DOHH2 (cell line): ENCODE measurements around the gene CCDC88C.

ENCODE experiments used
- H3F3A ChIP-seq: fragments of 200-600 bp; sonication (generic), shearing (Covaris generic); 2 replicates; pipeline ENCODE4 v1.6.0; 2016; ENCODE audit warnings: antibody characterized with exemption, mild to moderate bottlenecking; ENCODE audit not compliant: control insufficient read depth, insufficient read depth
- H3K27ac ChIP-seq: fragments of 200-600 bp; sonication (generic); 2 replicates; pipeline ENCODE4 v1.5.1; 2014; ENCODE audit warnings: low read depth, mild to moderate bottlenecking, low read length, moderate library complexity
- H3K27me3 ChIP-seq: fragments of 200-600 bp; sonication (generic); 2 replicates; pipeline ENCODE4 v1.6.1; 2014; ENCODE audit warnings: mild to moderate bottlenecking, low read length, mixed read lengths; ENCODE audit not compliant: control insufficient read depth
- H3K36me3 ChIP-seq: fragments of 200-600 bp; sonication (generic); 2 replicates; pipeline ENCODE4 v1.6.1; 2014; ENCODE audit warnings: mild to moderate bottlenecking, low read length, moderate library complexity, mixed read lengths; ENCODE audit not compliant: control insufficient read depth
- H3K4me1 ChIP-seq: fragments of 200-600 bp; sonication (generic); 2 replicates; pipeline ENCODE4 v1.6.1; 2014; ENCODE audit warnings: mild to moderate bottlenecking, low read length, mixed read lengths; ENCODE audit not compliant: control insufficient read depth
- H3K4me2 ChIP-seq: fragments of 200-600 bp; sonication (generic); 2 replicates; pipeline ENCODE4 v1.6.0; 2014; ENCODE audit warnings: mild to moderate bottlenecking, low read length, moderate library complexity
- H3K4me3 ChIP-seq: fragments of 200-600 bp; sonication (generic); 2 replicates; pipeline ENCODE4 v1.5.1; 2014; ENCODE audit warnings: mild to moderate bottlenecking, low read length, mixed read lengths
- H3K79me2 ChIP-seq: fragments of 200-600 bp; sonication (generic); 2 replicates; pipeline ENCODE4 v1.6.1; 2014; ENCODE audit warnings: mild to moderate bottlenecking, low read length, mixed read lengths; ENCODE audit not compliant: control insufficient read depth
- H3K9me2 ChIP-seq: fragments of 200-600 bp; sonication (generic); replicated peaks from 2 replicates; pipeline ENCODE4 v1.6.1; 2014; ENCODE audit warnings: mild to moderate bottlenecking, low read length, mixed read lengths; ENCODE audit not compliant: control insufficient read depth
- H3K9me3 ChIP-seq: fragments of 200-600 bp; sonication (generic); 2 replicates; pipeline ENCODE4 v1.6.1; 2014; ENCODE audit warnings: antibody characterized with exemption, low read length, mixed read lengths; ENCODE audit not compliant: control insufficient read depth, insufficient read depth
- H4K20me1 ChIP-seq: fragments of 200-600 bp; sonication (generic); 2 replicates; pipeline ENCODE4 v1.6.0; 2014; ENCODE audit warnings: low read depth, mild to moderate bottlenecking, antibody characterized with exemption, low read length, moderate library complexity; ENCODE audit not compliant: control insufficient read depth, insufficient read depth
- CTCF ChIP-seq: fragments of 200-600 bp; sonication (generic); IDR thresholded peaks from one replicate; pipeline ENCODE4 v1.5.1; 2014; ENCODE audit warnings: antibody characterized with exemption, mild to moderate bottlenecking, low read depth, low read length; ENCODE audit not compliant: poor library complexity, severe bottlenecking
- EZH2phosphoT487 ChIP-seq: fragments of 200-600 bp; sonication (generic); IDR thresholded peaks from 2 replicates; pipeline ENCODE4 v1.6.1; 2017; ENCODE audit warnings: borderline replicate concordance, mild to moderate bottlenecking, antibody characterized with exemption, low read length, moderate library complexity, mixed read lengths

CCDC88C gene

GRCh38 chr14:91237219-91237618, 180.4 kb downstream of the CCDC88C start:
- Histone ChIP-seq H3K27me3 (no peaks in the 10 kb centered on the region), H3K4me2 (no peak overlapping the region), H3K79me2 (no peaks in the 10 kb centered on the region), H3K27ac (no peak overlapping the region), H3K4me1 (peaks cover 26% of the 10 kb centered on the region), H3K9me2 (no peaks in the 10 kb centered on the region), H3K9me3 (no peaks in the 10 kb centered on the region), H3K4me3 (no peak overlapping the region), H3K36me3 (no peaks in the 10 kb centered on the region), H4K20me1 (no peaks in the 10 kb centered on the region), H3F3A (peaks cover 3% of the 10 kb centered on the region)
- TF ChIP-seq CTCF (no peak), EZH2phosphoT487 (no peak)

GRCh38 chr14:91235841-91236240, 181.8 kb downstream of the CCDC88C start:
- H3K27me3 ChIP-seq = no peaks in the 10 kb centered on the region
- H3K4me3 ChIP-seq = no peak overlapping the region
- H3K4me1 ChIP-seq = peaks cover 24% of the 10 kb centered on the region
- H3K36me3 ChIP-seq = no peaks in the 10 kb centered on the region
- TF ChIP-seq EZH2phosphoT487 (no peak), CTCF (no peak)
- H3K4me2 ChIP-seq = no peak overlapping the region
- H3K9me3 ChIP-seq = no peaks in the 10 kb centered on the region; the same call in 1 of the 2 replicates
- no peaks in the 10 kb centered on the region for H3K79me2 ChIP-seq
- no peaks in the 10 kb centered on the region; the same call in 1 of the 2 replicates for H3F3A ChIP-seq
- no peaks in the 10 kb centered on the region for H4K20me1 ChIP-seq
- H3K27ac ChIP-seq = no peak overlapping the region
- no peaks in the 10 kb centered on the region for H3K9me2 ChIP-seq

GRCh38 chr14:91234791-91235114, 182.9 kb downstream of the CCDC88C start:
- no peak for TF ChIP-seq CTCF
- no peak for TF ChIP-seq EZH2phosphoT487
- H3K27me3 ChIP-seq = no peaks in the 10 kb centered on the region
- H4K20me1 ChIP-seq = no peaks in the 10 kb centered on the region
- H3K4me3 ChIP-seq = no peak overlapping the region
- no peaks in the 10 kb centered on the region; the same call in 1 of the 2 replicates for H3K9me3 ChIP-seq
- no peaks in the 10 kb centered on the region for H3K9me2 ChIP-seq
- H3K36me3 ChIP-seq = no peaks in the 10 kb centered on the region
- H3K4me2 ChIP-seq = no peak overlapping the region
- peaks cover 33% of the 10 kb centered on the region for H3K4me1 ChIP-seq
- H3K27ac ChIP-seq = no peak overlapping the region
- no peaks in the 10 kb centered on the region for H3K79me2 ChIP-seq
- no peaks in the 10 kb centered on the region for H3F3A ChIP-seq
